ENCODE measurements around the gene PHTF2.
"Not testable (repeated sequence)": the region's sequence is repeated elsewhere in the genome, so short reads cannot be mapped to it uniquely, and the experiment has no call there.

PHTF2 gene

GRCh38 chr7:77784426-77784825 lies 14.1 kb upstream of the PHTF2 start:
- H3K4me3 Mint-ChIP-seq, H3K4me1 Mint-ChIP-seq, H3K27ac Mint-ChIP-seq, ATAC-seq, H3K27me3 Mint-ChIP-seq, DNase-seq: not testable (repeated sequence)
- peaks cover 0 to 13% of the 10 kb centered on the region in 2 donors for H3K9me3 Mint-ChIP-seq

DNA sequence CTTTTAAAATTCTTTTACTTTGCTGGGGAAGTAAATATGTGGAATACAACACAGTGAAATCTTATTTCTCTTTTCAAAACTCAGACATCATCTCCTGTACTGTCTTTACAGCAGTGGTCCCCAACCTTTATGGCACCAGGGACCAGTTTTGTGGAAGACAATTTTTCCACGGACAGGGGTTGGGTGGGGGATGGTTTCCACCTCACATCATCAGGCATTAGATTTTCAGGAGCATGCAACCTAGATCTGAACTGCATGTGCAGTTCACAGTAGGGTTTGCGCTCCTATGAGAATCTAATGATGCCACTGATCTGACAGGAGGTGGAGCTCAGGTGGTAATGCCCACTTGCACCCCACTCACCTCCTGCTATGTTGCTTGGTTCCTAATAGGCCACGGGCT lies 12.6 kb upstream of the PHTF2 start:
- no peak overlapping the region for H3K4me3 Mint-ChIP-seq
- no peaks in the 10 kb centered on the region for H3K4me1 Mint-ChIP-seq
- H3K27me3 Mint-ChIP-seq = no peaks in the 10 kb centered on the region
- ATAC-seq (no peak), DNase-seq (no peak)
- peaks cover 0 to 13% of the 10 kb centered on the region in 2 donors for H3K9me3 Mint-ChIP-seq
- no peak overlapping the region for H3K27ac Mint-ChIP-seq

GRCh38 chr7:77786741-77787140 lies 11.8 kb upstream of the PHTF2 start:
- Mint-ChIP-seq H3K4me1 (peaks cover 5% of the 10 kb centered on the region), H3K9me3 (peaks cover 0 to 13% of the 10 kb centered on the region in 2 donors), H3K27me3 (no peaks in the 10 kb centered on the region), H3K27ac (no peak overlapping the region), H3K4me3 (no peak overlapping the region)
- no peak for DNase-seq
- no peak for ATAC-seq

DNA sequence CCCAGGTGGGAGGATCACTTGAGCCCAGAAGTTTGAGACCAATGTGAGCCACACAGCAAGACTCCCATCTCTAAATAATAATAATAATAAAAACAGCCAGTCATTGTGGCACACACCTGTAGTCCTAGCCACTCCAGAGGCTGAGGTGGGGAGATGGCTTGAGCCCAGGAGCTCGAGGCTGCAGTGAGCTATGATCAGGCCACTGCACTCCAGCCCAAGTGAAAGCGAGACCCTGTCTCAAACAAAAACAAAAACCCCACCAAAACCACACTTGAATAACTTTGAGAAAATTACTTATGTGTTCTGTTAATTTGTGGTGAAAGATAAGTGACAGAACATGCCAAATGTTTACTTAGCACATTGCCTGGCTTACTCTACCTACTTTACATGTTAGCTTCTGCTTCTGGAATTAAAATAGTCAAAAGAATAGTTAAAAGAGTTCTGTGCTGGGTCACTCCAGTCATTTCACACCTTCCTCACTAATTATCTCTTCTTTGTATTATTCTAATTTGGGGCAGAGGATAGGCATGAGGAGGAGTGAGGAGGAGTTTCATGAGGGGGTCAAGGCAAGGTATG lies 10.2 kb upstream of the PHTF2 start:
- Mint-ChIP-seq H3K27me3 (no peaks in the 10 kb centered on the region), H3K4me3 (no peak overlapping the region), H3K9me3 (peaks cover 0 to 13% of the 10 kb centered on the region in 2 donors), H3K4me1 (peaks cover 5% of the 10 kb centered on the region), H3K27ac (peak overlapping the region; percentile 28 to 52)
- no peak for DNase-seq
- no peak for ATAC-seq

GRCh38 chr7:77791336-77791735 lies 7.2 kb upstream of the PHTF2 start:
- H3K27me3 Mint-ChIP-seq = no peaks in the 10 kb centered on the region
- H3K27ac Mint-ChIP-seq = no peak overlapping the region
- H3K9me3 Mint-ChIP-seq = no peaks in the 10 kb centered on the region
- H3K4me1 Mint-ChIP-seq = peaks cover 20% of the 10 kb centered on the region
- ATAC-seq (no peak), DNase-seq (no peak)
- H3K4me3 Mint-ChIP-seq = no peak overlapping the region

DNA sequence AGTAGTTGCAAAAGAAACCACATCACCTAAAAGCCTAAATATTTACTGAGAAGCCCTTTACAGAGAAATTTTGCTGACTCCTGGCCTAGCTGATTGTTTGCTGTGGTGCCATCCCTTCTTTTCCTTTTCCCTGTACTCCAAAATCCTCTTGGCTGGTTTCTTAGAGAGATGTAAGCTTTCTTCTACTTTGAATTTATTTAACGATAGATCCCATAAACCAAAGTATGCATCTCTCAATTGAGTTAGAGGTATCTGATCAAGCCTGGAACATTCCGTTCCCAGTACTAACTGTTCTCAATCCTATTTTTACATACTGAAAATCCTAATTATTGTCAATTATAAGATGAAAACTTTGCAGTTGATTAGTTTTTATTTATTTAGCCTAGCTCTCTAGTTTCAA lies 6.6 kb upstream of the PHTF2 start:
- no peak overlapping the region for H3K4me3 Mint-ChIP-seq
- DNase-seq = no peak
- H3K27ac Mint-ChIP-seq = no peak overlapping the region
- H3K9me3 Mint-ChIP-seq = no peaks in the 10 kb centered on the region
- peaks cover 25% of the 10 kb centered on the region for H3K4me1 Mint-ChIP-seq
- no peak for ATAC-seq
- no peaks in the 10 kb centered on the region for H3K27me3 Mint-ChIP-seq

GRCh38 chr7:77794000-77794399 lies 4.6 kb upstream of the PHTF2 start:
- peaks cover 35% of the 10 kb centered on the region for H3K4me1 Mint-ChIP-seq
- ATAC-seq = no peak
- no peaks in the 10 kb centered on the region for H3K9me3 Mint-ChIP-seq
- no peak overlapping the region for H3K27ac Mint-ChIP-seq
- no peak for DNase-seq
- H3K27me3 Mint-ChIP-seq = no peaks in the 10 kb centered on the region
- no peak overlapping the region for H3K4me3 Mint-ChIP-seq

DNA sequence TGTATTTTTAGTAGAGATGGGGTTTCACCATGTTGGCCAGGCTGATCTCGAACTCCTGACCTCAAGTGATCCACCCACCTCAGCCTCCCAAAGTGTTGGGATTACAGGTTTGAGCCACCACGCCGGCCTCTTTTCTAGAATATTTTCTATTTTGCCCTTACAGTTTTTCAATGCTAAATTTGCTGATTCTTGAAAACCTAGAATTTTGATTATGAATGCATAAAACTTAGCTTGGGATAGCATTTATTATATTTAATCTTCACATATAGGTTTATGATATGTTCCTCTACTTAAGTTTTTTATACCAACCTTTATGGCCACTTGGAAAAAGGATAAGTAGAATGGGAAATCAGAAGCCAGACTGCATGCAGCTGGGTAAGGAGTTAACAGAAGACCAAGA lies 2.5 kb upstream of the PHTF2 start:
- H3K4me3 Mint-ChIP-seq = peak overlapping the region in 1 of 2 donors; percentile 48
- H3K4me1 Mint-ChIP-seq = peaks cover 51% of the 10 kb centered on the region
- H3K27ac Mint-ChIP-seq = no peak overlapping the region
- H3K9me3 Mint-ChIP-seq = no peaks in the 10 kb centered on the region
- H3K27me3 Mint-ChIP-seq = no peaks in the 10 kb centered on the region
- ATAC-seq (no peak), DNase-seq (no peak)

DNA sequence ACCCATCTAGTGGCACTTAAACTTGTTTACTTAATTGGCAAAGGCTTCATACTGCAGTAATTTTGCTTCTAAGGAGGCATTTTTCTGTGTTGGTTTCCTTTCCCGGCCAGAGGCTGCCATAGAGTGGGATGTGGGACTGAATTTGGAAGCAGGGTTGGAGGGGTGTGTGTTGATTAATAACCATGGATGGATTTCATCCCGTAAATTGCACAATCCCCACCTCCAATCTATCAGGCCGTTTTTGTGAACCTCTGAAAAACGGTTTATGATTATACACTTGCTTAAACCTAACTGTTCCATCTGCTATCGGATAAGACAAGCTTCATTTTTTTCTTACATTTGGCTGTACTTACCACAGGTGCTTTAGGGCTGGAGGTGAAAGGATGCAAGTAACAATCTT lies 1.6 kb upstream of the PHTF2 start:
- Mint-ChIP-seq H3K27me3 (no peaks in the 10 kb centered on the region), H3K27ac (no peak overlapping the region), H3K4me3 (peak overlapping the region; percentile 94 to 99), H3K4me1 (peaks cover 51% of the 10 kb centered on the region), H3K9me3 (no peaks in the 10 kb centered on the region)
- no peak for DNase-seq
- ATAC-seq = no peak

GRCh38 chr7:77797734-77798393 lies 709 bp upstream of the PHTF2 start:
- Mint-ChIP-seq H3K27ac (peak overlapping the region; percentile 97 to 98), H3K4me1 (peaks cover 60% of the 10 kb centered on the region), H3K27me3 (no peaks in the 10 kb centered on the region), H3K9me3 (no peaks in the 10 kb centered on the region), H3K4me3 (peak overlapping the region; percentile 94 to 99)
- peak; percentile 66 for ATAC-seq
- no peak for DNase-seq

- H3K9me3 Mint-ChIP-seq = peaks cover 0 to under 1% of the 10 kb centered on the region in 2 donors
- peak overlapping the region; percentile 94 to 99 for H3K4me3 Mint-ChIP-seq
- peak overlapping the region; percentile 97 to 98 for H3K27ac Mint-ChIP-seq
- peaks cover 69% of the 10 kb centered on the region for H3K4me1 Mint-ChIP-seq
- ATAC-seq (no peak), DNase-seq (peak in 1 of 2 donors; percentile 28)
- H3K27me3 Mint-ChIP-seq = no peaks in the 10 kb centered on the region
These were observed 748 bp downstream of the PHTF2 start for GRCh38 chr7:77799078-77799964.

DNA sequence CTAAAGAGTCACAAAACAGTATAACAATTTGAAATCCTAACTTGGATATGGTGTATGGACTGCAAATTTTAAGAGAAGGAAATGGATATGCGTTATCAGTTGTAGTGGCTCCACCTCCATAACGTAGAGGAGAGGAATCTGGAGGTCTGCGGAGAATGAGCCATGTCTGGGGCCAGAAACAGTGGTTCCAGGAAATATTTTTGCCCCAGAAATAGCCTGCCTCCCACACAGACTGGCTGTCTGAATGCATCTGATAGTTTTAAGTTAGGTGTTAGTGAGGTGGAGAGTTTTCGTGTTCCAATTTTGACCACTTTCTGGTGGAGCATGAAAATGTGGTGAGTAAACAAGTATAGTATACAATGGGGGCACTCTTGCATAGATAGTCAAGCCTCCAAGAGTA lies 1.6 kb downstream of the PHTF2 start:
- no peak for DNase-seq
- H3K4me3 Mint-ChIP-seq = peak overlapping the region; percentile 94 to 99
- ATAC-seq = no peak
- H3K9me3 Mint-ChIP-seq = peaks cover 2 to 7% of the 10 kb centered on the region in 2 donors
- H3K4me1 Mint-ChIP-seq = peaks cover 71% of the 10 kb centered on the region
- H3K27me3 Mint-ChIP-seq = no peaks in the 10 kb centered on the region
- no peak overlapping the region for H3K27ac Mint-ChIP-seq

DNA sequence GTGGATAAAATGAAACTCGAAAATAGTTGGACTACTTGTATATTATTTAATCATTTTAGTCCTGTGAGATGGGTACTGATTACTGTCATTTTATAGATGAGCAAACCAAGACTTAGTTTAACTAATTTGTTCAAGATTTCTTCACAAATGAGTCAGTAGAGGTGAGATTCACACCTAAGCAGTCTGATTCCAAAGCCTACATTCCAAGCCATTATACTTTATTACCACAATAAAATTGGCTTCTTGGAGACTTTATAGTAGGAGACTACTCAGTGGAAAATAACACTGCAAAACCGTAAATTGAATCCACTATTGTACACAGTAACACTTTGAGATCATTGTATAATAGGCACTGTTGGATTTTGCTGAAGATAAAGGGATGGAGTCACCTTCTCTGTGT lies 2.2 kb downstream of the PHTF2 start:
- Mint-ChIP-seq H3K27ac (no peak overlapping the region), H3K4me3 (peak overlapping the region in 1 of 2 donors; percentile 99), H3K27me3 (no peaks in the 10 kb centered on the region), H3K9me3 (peaks cover 7 to 8% of the 10 kb centered on the region in 2 donors), H3K4me1 (peaks cover 74% of the 10 kb centered on the region)
- ATAC-seq (no peak), DNase-seq (no peak)

DNA sequence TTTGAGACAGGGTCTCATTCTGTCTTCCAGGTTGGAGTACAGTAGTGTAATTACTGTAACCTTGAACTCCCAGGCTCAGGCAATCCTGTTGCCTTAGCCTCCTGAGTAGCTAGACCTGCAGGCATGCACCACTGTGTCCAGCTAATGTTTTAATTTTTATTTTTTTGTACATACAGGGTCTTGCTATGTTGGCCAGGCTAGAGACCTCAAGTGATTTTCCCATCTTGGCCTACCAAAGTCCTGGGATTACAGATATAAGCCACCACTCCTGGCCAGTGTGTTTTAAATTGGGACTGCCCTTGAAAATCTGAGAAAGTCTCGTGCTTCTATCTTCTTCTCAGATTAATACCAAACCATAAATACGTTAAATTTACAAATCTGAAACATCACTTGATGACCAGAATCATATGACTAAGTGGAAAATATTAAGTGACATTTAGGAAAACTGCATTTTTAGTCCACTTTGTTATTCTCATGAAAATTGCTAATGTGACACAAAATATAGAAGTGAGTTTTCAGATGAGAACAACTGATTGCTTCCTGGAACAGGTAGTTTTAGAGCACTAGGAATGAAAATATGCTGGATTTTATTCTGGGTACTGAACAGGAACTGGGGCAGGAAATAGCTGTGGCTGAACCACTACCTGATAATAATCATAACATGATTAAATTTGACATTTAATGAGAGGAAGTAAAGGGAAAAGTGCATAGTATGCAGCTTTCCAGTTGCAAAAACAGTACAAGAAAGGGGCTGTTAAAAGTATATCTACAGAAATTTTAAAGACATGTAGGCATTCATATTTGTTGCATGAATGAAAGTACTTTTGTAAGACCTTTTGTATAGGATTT lies 4.2 kb downstream of the PHTF2 start:
- DNase-seq = no peak
- peaks cover 58% of the 10 kb centered on the region for H3K4me1 Mint-ChIP-seq
- H3K27ac Mint-ChIP-seq = peak overlapping the region in 1 of 2 donors; percentile 83

GRCh38 chr7:77806425-77806824 lies 7.9 kb downstream of the PHTF2 start:
- DNase-seq (no peak), ATAC-seq (no peak)
- Mint-ChIP-seq H3K27me3 (no peaks in the 10 kb centered on the region), H3K4me1 (peaks cover 44% of the 10 kb centered on the region), H3K9me3 (peaks cover 30 to 36% of the 10 kb centered on the region in 2 donors), H3K27ac (no peak overlapping the region), H3K4me3 (no peak overlapping the region)

More for the DNA sequence above, 4.2 kb downstream of the PHTF2 start:
- no peak for ATAC-seq
- Mint-ChIP-seq H3K4me3 (peak overlapping the region; percentile 47 to 55), H3K9me3 (peaks cover 23 to 27% of the 10 kb centered on the region in 2 donors), H3K27me3 (no peaks in the 10 kb centered on the region)

Measured in stimulated activated naive CD8-positive, alpha-beta T cell treated with anti-CD3 and anti-CD28 coated beads, Interleukin-15, amount 100 ng/mL, for 72 hours (primary cell).